Tibial artery (tissue), 4 donors: ENCODE data around the gene KRT6B.

Source experiments
- DNase-seq, 2 donors: peaks; one replicate each; pipeline ENCODE4 v3.0.0-alpha.2; 2019
- H3K27ac ChIP-seq, 2 donors: fragments of 200-600 bp; sonication (generic) in 1 of 2; 1 replicate in 1 of 2; 2 replicates in 1 of 2; pipeline ENCODE4 v1.5.1; 2018 to 2019; ENCODE audit warnings: mild to moderate bottlenecking in 1 of 2
- H3K27me3 ChIP-seq, 2 donors: fragments of 200-600 bp; sonication (generic) in 1 of 2; one replicate each; pipeline versions ENCODE4 v1.5.1 to v1.6.0; 2016 to 2019
- H3K36me3 ChIP-seq, 3 donors: fragments of 200-600 bp; sonication (generic) in 2 of 3; one replicate each; pipeline ENCODE4 v1.5.1; 2016 to 2019; ENCODE audit warnings: mild to moderate bottlenecking in 2 of 3
- H3K4me1 ChIP-seq, 4 donors: fragments of 200-600 bp; sonication (generic) in 2 of 4; 1 replicate in 3 of 4; 2 replicates in 1 of 4; pipeline ENCODE4 v1.5.1; 2016 to 2019
- H3K4me3 ChIP-seq, 2 donors: fragments of 200-600 bp; sonication (generic) in 1 of 2; 1 replicate in 1 of 2; 2 replicates in 1 of 2; pipeline ENCODE4 v1.5.1; 2018 to 2019; ENCODE audit warnings: mild to moderate bottlenecking in 2 of 2
- H3K9me3 ChIP-seq, 3 donors: fragments of 200-600 bp; sonication (generic) in 1 of 3; one replicate each; pipeline ENCODE4 v1.5.1; 2016 to 2019
- CTCF ChIP-seq, 2 experiments: fragments of 200-600 bp in 1 of 2; fragments of 450-650 bp in 1 of 2; IDR thresholded peaks; one replicate each; pipeline ENCODE4 v1.5.1; 2017 to 2019; ENCODE audit warnings: antibody characterized with exemption in 2 of 2, mild to moderate bottlenecking in 1 of 2, moderate library complexity in 1 of 2
- intact Hi-C: fragments of 100-400 bp; cut with DNase I; formaldehyde crosslinking; loops from one replicate; pipeline ENCODE4 v1.15.0; 2023; ENCODE audit warnings: low total_unique reads

Gene KRT6B

GRCh38 chr12:52402873-52403540, 48.9 kb downstream of the KRT6B start:
- H3K27me3 ChIP-seq, result peaks cover 0 to 35% of the 10 kb centered on the region in 2 donors
- no peak for DNase-seq
- H3K4me1 ChIP-seq, result no peaks in the 10 kb centered on the region
- H3K4me3 ChIP-seq, result no peak overlapping the region
- no peak for TF ChIP-seq CTCF (IDR thresholded peaks at IDR 0.05)
- intact Hi-C loops, result no loop called here
- H3K27ac ChIP-seq, result no peak overlapping the region
- no peaks in the 10 kb centered on the region for H3K36me3 ChIP-seq
- no peaks in the 10 kb centered on the region for H3K9me3 ChIP-seq

- Histone ChIP-seq H3K9me3 (no peaks in the 10 kb centered on the region), H3K4me1 (no peaks in the 10 kb centered on the region), H3K27me3 (peaks cover 0 to 29% of the 10 kb centered on the region in 2 donors), H3K36me3 (no peaks in the 10 kb centered on the region), H3K4me3 (no peak overlapping the region), H3K27ac (no peak overlapping the region)
- TF ChIP-seq CTCF (IDR thresholded peaks at IDR 0.05), result no peak
- intact Hi-C loops, result no loop called here
- DNase-seq, result no peak
Observed at GRCh38 chr12:52402377-52402776, 49.6 kb downstream of the KRT6B start.

GRCh38 chr12:52401926-52402325, 50.0 kb downstream of the KRT6B start:
- Histone ChIP-seq H3K9me3 (no peaks in the 10 kb centered on the region), H3K4me1 (no peaks in the 10 kb centered on the region), H3K36me3 (no peaks in the 10 kb centered on the region), H3K4me3 (no peak overlapping the region), H3K27ac (no peak overlapping the region), H3K27me3 (peaks cover 0 to 28% of the 10 kb centered on the region in 2 donors)
- TF ChIP-seq CTCF (IDR thresholded peaks at IDR 0.05), result no peak
- no peak for DNase-seq
- intact Hi-C loops, result no loop called here

- no peak for DNase-seq
- Histone ChIP-seq H3K4me3 (no peak overlapping the region), H3K27me3 (peaks cover 0 to 28% of the 10 kb centered on the region in 2 donors), H3K9me3 (no peaks in the 10 kb centered on the region), H3K27ac (no peak overlapping the region), H3K36me3 (no peaks in the 10 kb centered on the region), H3K4me1 (no peaks in the 10 kb centered on the region)
- TF ChIP-seq CTCF (IDR thresholded peaks at IDR 0.05), result no peak
- intact Hi-C loops, result no loop called here
Observed at GRCh38 chr12:52401526-52401925, 50.4 kb downstream of the KRT6B start.

- intact Hi-C loops, result no loop called here
- peaks cover 0 to 28% of the 10 kb centered on the region in 2 donors for H3K27me3 ChIP-seq
- DNase-seq, result no peak
- H3K27ac ChIP-seq, result no peak overlapping the region
- no peak overlapping the region for H3K4me3 ChIP-seq
- H3K4me1 ChIP-seq, result no peaks in the 10 kb centered on the region
- no peak for TF ChIP-seq CTCF (IDR thresholded peaks at IDR 0.05)
- H3K9me3 ChIP-seq, result no peaks in the 10 kb centered on the region
- H3K36me3 ChIP-seq, result no peaks in the 10 kb centered on the region
Observed at GRCh38 chr12:52400906-52401305, 51.0 kb downstream of the KRT6B start.
